SK-N-SH treated with all-trans-retinoic acid at 6 μM for 48 hours (cell line): ENCODE measurements around the gene RHOA.

Experiments used
- CSRNP3 ChIP-seq: fragments of 250-450 bp; sonication (Bioruptor Pico); IDR thresholded peaks from 2 replicates; pipeline ENCODE4 v1.5.1; 2021; ENCODE audit warnings: mild to moderate bottlenecking, moderate library complexity
- RARB ChIP-seq: fragments of 250-450 bp; sonication (Bioruptor Pico); IDR thresholded peaks from 2 replicates; pipeline ENCODE4 v1.8.0; 2021; ENCODE audit warnings: mild to moderate bottlenecking, moderate library complexity
- TCF4 ChIP-seq: fragments of 250-450 bp; sonication (Bioruptor Pico); IDR thresholded peaks from 2 replicates; pipeline ENCODE4 v1.8.0; 2021; ENCODE audit warnings: mild to moderate bottlenecking, moderate library complexity, borderline replicate concordance
- ZFP30 ChIP-seq: fragments of 450-650 bp; formaldehyde crosslinking; IDR thresholded peaks from 2 replicates; pipeline ENCODE4 v1.5.0; 2022; ENCODE audit warnings: mild to moderate bottlenecking, moderate library complexity

GRCh38 chr3:49411968-49412631 is at the start of gene RHOA, which contains the start of gene TCTA:
- TF ChIP-seq TCF4 (no peak), ZFP30 (CRISPR knock-in tag) (no peak), CSRNP3 (CRISPR knock-in tag) (no peak), RARB (CRISPR knock-in tag) (no peak)
